Suppressor macrophage treated with lipopolysaccharide for 1 hour (primary cell): ENCODE measurements around the gene DALRD3.

ENCODE experiments used
- DNase-seq, 3 donors: peaks; one replicate each; pipeline ENCODE4 v3.0.0-alpha.2; 2020 to 2022

Gene DALRD3, protein sequence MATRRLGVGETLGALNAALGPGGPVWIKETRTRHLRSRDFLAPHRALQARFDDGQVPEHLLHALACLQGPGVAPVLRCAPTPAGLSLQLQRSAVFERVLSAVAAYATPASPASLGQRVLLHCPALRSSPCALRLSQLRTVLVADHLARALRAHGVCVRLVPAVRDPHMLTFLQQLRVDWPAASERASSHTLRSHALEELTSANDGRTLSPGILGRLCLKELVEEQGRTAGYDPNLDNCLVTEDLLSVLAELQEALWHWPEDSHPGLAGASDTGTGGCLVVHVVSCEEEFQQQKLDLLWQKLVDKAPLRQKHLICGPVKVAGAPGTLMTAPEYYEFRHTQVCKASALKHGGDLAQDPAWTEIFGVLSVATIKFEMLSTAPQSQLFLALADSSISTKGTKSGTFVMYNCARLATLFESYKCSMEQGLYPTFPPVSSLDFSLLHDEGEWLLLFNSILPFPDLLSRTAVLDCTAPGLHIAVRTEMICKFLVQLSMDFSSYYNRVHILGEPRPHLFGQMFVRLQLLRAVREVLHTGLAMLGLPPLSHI

DNA sequence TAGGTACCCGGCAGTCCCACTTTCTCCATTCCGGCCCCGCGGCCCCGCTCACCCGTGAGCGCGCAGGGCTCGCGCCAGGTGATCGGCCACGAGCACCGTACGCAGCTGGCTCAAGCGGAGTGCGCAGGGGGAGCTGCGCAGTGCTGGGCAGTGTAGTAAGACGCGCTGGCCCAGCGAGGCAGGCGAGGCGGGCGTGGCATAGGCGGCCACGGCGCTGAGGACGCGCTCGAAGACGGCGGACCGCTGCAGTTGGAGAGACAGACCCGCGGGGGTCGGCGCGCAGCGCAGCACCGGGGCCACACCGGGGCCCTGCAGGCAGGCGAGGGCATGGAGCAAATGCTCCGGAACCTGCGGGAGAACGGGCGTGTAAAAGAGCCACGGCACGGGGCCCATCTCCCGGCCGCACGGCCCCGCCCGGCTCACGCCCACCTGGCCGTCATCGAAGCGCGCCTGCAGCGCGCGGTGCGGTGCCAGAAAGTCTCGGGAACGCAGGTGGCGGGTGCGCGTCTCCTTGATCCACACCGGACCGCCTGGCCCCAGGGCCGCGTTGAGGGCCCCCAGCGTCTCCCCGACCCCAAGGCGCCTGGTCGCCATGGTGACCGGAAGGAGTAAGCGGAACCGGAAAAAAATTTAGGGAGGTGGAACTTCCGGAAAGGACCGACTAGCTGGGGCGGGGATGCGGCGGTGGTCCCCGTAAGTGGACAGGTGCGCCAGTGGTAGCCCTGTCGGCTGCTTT is at the start of gene DALRD3:
TSS of gene DALRD3 (minus strand) at position 610 of the 736 bp plus-strand sequence. CDS start at position 594, 16 bp downstream.
- DNase-seq, result peak; percentile 47 to 69 (median 67)

DNA sequence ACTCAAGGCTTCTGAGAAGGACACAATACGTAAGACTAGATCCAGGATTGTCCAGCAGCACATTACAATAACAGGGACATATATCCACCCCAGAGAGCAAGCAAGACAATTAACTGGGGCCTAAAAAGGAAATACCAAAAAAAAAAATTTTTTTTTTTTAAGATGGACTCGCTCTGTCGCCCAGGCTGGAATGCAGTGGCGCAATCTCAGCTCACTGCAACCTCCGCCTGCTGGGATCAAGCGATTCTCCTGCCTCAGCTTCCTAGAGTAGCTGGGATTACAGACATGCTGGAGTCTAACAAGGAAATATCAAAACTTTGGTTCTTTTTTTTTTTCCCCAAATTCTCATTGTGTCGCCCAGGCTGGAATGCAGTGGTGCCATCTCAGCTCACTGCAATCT is 39.6 kb upstream of the DALRD3 start:
- DNase-seq, result no peak

DNA sequence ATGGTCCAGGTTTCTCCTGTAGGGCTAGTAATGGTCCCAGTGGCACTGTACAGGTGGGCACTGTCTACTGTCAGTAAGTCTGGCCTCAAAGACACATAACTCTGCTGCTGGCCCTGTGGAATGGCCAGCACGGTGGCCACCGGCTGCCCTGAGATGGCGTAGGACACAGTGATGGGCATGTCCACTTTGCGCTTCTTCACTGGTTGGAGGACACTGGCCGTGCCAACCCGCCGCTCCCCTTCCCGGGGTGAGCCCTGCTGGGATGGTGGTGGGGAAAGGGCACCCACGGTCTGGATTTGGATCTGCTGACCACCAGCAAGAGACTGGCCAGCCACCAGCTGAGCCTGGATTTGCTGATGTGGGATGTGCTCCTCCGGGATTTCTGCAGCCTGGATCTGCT is 38.9 kb upstream of the DALRD3 start:
- no peak for DNase-seq

DNA sequence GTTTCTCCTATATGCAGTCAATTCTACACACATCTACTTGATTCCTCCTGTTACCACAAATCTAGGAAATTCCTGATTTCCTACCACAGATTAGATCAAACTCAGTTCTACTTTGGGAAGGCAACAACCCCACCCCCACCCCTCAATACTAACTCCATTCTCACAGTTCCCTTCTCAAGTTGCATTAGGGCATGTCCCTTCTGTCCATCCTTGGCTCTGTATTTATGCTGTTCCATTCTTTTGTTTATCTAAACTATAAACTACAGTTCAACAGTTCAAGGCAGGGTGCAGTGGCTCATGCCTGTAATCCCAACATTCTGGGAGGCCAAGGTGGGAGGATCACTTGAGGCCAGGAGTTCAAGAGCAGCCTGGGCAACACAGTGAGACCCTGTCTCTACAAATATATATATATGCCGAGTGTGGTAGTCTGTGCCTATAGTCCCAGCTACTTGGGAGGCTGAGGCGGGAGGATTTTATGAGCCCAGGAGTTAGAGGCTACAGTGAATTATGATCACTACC is 36.0 kb upstream of the DALRD3 start:
- no peak for DNase-seq

DNA sequence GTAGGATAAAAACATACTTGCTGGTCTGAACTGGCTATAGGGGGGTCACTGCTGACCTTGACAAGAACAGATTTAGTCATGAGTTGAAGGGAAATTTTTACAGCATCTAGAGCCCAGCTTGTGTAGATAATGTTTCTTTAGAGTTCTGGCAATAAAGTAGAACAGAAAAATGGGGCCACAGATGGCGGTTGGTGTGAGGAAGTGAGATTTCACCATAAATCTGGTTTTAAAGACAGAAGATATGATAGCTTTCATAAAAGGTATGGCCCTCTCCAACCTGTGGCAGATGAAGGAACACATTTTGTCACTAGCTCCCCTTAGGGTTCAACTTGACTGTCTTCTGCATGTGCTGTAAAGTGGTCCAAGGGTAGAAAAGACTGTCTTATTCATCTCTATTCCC is 35.2 kb upstream of the DALRD3 start:
- DNase-seq, result peak in 1 of 3 donors; percentile 7

DNA sequence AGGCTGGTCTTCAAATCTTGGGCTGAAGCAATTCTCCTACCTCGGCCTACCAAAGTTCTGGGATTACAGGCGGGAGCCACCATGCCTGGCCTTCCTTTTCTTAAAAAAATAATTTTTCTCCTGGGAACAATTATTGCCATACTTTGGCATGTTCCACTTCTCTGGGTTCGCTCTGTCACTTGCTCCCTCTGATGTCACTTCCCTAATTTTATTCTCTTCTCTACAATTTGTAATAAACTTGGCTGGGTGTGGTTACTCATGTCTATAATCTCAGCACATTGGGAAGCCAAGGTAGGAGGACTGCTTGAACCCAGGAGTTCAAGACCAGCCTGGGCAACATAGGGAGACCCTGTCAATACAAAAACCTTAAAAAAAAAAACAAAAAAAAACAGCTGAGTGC is 16.9 kb upstream of the DALRD3 start:
- peak; percentile 60 to 81 (median 75) for DNase-seq

DNA sequence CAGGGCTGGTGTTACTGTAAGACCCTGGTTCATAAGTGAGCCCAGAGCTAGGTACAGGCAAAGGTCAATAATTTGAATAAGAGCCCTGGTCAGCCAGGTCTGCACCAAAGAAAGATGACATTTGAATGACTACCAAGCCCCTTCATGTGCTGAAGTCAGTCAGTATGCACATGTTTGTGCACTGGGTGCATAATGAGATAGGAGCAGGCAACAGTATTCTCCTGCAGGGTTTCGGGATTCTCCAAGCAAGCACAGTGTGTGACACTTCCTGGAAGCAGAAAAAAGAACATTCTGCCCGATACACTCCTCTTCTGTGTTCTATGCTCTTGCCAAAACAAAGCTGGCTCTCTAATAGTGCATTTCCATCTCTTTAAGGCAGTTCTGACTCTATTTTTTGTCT is 16.3 kb upstream of the DALRD3 start:
- DNase-seq, result no peak

DNA sequence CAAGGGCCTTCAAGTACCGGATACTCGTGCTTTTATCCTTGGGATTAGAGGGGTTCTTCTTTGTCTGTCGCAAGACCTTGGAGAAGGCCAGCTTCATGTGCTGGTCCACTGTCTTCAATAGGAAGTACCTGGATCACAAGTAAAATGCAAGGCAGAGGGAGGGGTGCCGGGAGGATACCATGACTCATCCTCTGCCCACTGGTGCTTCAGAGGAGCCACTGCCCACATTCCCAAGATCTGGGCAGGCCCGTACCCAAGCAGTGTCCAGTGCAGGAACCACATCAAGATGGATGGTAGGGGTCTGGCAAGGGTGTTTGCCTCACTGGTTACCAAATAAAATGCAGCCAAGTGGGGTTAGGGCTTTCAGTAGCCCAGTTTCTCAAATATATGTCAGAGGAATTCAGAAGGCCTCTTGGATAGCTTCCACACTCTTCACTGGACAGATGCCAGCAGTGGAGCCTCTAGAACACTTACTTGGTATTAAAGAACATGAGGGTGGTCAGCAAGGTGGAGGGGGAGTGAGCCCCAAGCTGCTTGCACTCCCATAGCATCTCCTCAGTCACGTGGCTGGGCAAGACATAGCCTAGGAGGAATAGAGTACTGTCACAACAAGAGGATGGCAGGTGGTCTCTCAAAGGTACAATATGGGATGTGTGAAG is 14.4 kb upstream of the DALRD3 start:
- no peak for DNase-seq

DNA sequence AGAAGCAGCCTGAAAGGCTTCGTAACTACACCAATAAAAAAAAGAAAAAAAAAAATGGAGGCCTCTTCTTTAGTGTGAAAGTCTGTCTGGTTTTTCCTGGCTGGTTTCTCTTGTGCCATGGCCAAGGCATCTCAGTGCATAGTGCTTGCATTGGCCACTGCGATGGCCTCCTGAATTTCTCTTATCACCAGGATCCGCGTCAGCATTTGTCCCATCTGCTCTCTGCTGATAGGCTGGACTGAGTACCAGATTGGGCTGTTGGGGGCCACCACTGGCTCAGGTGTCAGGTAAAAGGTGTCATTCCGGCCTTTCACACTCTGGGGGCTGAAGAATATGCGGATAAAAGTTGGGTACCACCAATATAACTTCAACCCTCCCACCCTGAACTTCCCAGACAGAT is 11.9 kb upstream of the DALRD3 start:
- DNase-seq, result no peak

DNA sequence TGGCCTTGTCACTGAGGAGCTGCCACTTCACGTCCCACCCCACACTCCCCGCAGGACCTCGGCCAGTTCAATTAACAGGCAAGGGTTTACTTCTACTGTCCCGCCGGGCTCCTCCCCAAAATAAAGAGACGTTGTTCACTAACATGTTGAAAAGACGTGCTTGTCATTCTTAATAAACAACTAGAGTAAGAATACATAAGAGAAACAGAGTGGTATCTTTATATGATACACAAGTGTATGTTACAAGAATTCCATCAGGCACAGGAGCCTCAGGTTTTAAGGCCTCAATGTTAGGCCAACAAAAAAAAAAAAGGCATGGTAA is 11.1 kb upstream of the DALRD3 start:
- no peak for DNase-seq

DNA sequence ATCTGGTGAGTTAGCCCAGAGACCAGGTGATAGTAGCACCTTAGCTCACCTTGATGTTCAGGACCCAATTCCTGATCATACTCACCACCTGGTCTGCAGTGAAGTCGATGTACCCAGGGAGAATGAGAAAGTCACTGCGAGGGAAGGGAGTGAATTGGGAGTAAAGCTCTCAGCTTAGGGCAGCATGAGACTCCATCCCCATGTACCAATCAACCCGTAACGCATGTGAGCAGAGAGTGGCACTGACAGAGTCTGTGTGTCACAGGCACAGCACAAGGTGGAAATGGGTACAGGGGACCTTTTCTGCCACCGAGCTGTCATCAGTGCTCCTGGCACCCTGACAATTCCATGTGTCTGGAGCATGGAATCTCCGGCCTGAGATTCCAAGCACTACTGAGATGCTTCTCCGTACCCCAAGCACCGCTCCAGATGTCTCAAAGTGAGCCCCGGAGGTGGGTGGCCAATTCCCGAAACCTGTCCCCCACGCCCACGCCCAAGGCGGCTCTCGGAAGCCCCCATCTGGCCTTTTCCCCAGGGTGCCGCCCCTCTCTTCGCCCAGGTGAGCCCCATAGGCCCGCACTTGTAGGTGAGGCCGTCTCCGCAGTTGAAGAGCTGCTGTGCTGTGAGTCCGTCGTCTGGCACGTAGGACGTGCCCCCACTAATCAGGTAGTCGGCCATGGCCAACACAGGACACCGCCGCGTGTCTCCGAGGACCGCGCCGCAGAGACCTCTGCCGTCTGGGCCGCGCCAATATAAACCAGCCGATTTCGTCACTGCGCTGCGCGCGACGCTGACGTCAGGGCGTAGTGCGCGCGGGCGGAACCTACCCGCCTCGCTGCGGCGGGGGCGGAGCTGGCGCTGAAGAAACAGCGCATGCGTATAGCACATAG is 10.5 kb upstream of the DALRD3 start, which contains the start of gene IMPDH2:
TSS of gene IMPDH2 (minus strand) at position 726 of the 890 bp plus-strand sequence. CDS start at position 678, 48 bp downstream.
- DNase-seq, result peak; percentile 97 to 99 (median 99)

DNA sequence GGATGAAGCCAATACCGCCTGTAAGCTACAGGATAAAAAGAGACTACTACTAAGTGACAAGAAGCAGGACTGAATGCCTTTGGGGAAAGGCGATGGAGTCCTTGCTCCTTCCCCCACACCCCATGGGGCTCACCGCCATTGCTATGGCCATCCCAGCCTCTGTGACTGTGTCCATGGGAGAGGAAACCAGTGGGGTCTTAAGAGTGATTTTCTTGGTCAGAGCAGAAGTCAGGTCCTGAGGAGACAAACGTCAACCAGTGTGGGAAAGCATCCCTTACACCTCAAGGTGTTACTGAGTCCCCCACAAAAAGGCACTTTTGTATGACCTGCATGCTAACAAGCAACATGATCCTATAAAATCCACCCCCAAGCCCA is 9.9 kb upstream of the DALRD3 start:
- no peak for DNase-seq

DNA sequence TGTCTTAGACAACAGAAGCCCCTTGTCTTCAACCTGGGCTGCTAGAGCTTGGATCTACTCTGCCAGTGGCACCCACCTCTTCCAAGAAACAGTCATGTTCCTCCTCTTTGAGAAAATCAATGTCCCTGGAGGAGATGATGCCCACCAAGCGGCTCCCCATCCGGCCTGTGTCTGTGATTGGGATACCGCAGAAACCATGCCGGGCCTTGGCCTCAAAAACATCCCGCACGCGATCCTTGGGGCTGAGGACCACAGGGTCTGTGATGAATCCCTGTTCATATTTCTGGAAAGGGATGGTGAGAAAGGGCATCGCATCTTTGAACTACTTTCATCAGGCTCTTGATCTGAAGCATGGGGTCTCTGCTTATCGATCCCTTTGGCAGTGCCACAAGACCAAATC is 9.3 kb upstream of the DALRD3 start:
- no peak for DNase-seq

DNA sequence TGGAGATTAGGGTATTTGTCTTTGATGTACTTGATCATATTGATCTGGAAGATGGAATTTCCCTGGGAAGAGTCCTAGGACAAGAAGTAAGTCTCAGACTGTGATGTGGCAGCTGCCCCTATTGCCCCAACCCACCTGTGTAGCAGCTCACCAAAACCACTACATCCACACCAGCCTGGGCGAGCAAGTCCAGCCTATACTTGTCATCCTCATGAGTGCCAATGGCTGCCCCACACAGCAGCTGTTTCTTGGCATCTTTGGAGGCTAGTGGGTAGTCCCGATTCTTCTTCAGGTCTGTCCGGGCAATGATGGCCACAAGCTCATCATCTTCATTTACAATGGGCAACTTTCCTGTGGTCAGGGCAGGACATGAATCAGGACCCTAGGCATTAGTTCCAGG is 8.2 kb upstream of the DALRD3 start:
- no peak for DNase-seq

DNA sequence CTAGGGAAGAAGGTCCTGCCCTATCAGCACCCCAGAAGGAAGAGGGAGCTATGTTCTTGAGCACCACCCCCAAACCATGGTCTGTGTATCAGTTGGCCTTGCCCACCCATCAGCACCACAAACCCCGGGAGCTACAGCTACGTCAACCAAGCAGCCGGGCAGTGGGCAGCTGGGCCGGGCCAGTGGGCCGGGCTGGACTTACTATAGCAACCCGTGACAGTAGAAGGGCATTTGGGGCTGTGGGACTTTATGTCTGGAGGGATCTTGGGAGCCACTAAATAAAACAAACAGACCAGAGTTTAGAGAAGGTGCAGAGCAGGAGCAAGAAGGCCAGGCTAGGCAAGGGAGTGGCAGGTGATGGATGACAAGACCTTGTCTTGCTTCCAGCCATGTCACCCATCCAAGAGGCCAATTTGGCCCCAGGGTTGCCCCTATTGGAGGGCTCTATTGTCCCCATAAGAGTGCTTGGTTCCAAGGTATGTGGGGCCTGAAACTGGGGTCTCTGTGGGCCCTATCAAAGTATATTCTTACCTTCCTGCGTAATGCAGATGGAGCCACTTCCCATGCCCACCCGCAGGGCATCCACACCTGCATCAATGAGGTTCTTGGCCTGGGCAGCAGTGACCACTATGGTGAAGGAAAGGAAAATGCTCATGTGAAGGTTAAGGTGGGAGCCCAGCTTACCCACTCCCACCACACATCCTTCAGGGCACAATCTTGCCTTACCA is 7.6 kb upstream of the DALRD3 start:
- DNase-seq, result no peak

DNA sequence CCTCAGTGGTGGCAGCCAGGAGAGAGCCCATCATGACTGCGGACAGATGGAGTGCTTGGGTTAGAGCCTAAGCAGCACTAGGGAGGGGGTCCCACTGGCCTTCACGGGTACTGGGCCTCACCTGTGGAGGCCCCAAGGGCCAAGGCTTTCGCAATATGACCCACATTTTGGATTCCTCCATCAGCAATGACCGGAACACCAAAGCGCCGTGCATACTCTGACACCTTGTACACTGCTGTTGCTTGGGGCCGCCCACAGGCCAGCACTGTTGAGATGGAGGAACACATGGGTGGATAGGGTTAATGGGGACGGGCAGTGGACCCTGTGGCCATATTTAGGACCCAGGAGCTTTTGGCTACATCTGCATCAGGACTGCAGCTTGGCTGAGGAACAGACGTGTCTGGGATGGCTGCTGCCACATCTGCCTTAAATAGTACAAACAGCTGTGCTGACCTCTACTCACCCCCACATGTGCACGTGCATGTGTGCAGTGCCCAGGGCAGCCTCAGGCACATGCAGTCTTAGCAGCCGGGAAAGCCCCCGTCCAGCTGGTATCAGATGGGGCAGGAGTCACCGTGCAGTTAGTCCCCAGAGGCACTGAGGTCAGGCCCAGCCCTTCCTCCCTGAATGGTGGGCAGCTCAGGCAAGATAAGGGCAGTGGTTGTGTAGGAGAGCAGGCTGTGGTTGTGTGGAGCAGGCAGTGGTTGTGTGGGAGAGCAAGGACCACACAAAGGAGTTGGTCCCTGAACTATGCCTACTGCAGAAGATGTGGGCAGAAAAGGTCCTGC is 6.8 kb upstream of the DALRD3 start:
- DNase-seq, result no peak

DNA sequence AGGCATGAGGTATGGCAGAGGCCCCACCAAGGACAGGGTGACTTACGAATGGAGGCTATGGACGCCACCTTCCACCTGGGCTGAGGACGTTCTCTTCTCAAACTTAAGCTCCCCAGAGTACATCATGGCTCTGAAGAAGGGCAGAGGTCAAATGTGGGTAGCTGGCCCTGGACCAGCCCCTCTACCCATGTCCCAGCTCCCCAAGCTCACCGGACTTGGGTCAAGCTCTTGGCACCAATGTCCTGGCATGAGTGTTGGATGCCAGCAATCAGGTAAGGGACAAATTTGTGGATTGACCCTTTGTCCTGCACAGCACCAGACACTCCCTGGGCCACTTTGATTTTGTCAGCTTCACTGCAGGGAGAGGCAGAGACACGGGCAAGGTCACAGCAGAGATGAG is 6.1 kb upstream of the DALRD3 start:
- DNase-seq, result no peak

DNA sequence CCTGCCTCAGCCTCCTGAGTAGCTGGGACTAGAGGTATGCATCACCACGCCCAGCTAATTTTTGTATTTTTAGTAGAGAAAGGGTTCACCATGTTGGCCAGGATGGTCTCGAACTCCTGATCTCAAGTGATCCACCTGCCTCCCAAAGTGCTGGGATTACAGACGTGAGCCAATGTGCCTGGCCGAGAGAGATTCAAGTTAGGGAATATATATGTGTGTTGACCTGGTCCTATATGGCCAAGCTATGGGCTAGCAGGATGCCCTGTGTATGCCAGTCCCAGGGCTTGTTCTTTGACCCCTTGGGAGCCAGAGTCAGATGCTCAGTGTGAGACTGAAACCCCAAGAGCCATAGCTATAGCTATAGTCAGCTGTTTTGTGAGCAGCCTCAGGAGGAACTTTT is 5.4 kb upstream of the DALRD3 start:
- no peak for DNase-seq

DNA sequence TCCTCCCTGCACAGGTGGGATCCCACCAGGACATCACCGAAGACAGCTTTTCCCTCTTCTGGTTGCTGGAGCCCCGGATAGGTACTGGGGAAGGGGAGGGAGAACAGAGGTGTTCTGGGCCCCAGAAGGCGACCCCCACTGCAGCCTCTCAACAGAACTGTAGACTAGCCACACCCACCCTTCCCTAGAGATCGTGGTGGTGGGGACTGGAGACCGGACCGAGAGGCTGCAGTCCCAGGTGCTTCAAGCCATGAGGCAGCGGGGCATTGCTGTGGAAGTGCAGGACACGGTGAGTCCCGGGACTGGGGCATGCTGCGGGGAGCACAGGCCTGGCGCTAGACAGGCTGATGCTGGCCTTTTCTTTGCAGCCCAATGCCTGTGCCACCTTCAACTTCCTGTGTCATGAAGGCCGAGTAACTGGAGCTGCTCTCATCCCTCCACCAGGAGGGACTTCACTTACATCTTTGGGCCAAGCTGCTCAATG is 4.3 kb upstream of the DALRD3 start:
- DNase-seq, result no peak
